CD4-positive, alpha-beta T cell (primary cell): ENCODE measurements around the gene SLC37A1. TPM values are rescaled to one million over a fixed set of nuclear protein-coding genes. Genes with fewer than 3 reads are reported as not detected.

ENCODE experiments used
- ATAC-seq: fragments of 200-7000 bp; cut with Tn5 transposase; one replicate; pipeline ENCODE4 v1.10.0; 2022; ENCODE audit warnings: mild to moderate bottlenecking; ENCODE audit not compliant: poor library complexity
- CTCF ChIA-PET: fragments of 350-600 bp; sonication (Branson Sonifier 250); formaldehyde crosslinking; loops from one replicate; lab custom pipeline; 2021; ENCODE audit warnings: antibody characterized with exemption, inconsistent platforms; lab: Charles Lee
- POLR2A ChIA-PET: fragments of 350-600 bp; sonication (Branson Sonifier 250); formaldehyde crosslinking; loops from one replicate; lab custom pipeline; 2021; ENCODE audit warnings: antibody characterized with exemption, inconsistent platforms; lab: Charles Lee
- DNase-seq, 14 experiments: peaks; one replicate each; pipeline ENCODE4 v3.0.0-alpha.2; 2013 to 2020; ENCODE audit warnings: mixed read lengths in 2 of 14
- H3K27ac ChIP-seq, 2 donors: one replicate each; pipeline versions ENCODE4 v1.5.1 to v1.7.0; 2013; ENCODE audit warnings: low read length in 2 of 2, low read depth in 1 of 2, mild to moderate bottlenecking in 1 of 2
- H3K27me3 ChIP-seq, 2 experiments: 1 replicate in 1 of 2; 2 replicates in 1 of 2; pipeline versions ENCODE4 v1.6.1 to v1.7.0; 2013; ENCODE audit warnings: low read length in 2 of 2, control low read depth in 1 of 2, mild to moderate bottlenecking in 1 of 2, moderate library complexity in 1 of 2; ENCODE audit not compliant: insufficient read depth in 2 of 2, control insufficient read depth in 1 of 2
- H3K36me3 ChIP-seq: one replicate; pipeline ENCODE4 v1.6.1; 2013; ENCODE audit warnings: low read length, control low read depth; ENCODE audit not compliant: insufficient read depth
- H3K4me1 ChIP-seq: one replicate; pipeline ENCODE4 v1.6.1; 2013; ENCODE audit warnings: low read length, control low read depth; ENCODE audit not compliant: insufficient read depth
- H3K4me3 ChIP-seq: one replicate; pipeline ENCODE4 v1.5.1; 2013; ENCODE audit warnings: mild to moderate bottlenecking, low read length, moderate library complexity
- H3K9me3 ChIP-seq, 2 experiments: 1 replicate in 1 of 2; 2 replicates in 1 of 2; pipeline versions ENCODE4 v1.6.1 to v1.7.0; 2013; ENCODE audit warnings: low read length in 2 of 2, mild to moderate bottlenecking in 2 of 2, control low read depth in 1 of 2, moderate library complexity in 1 of 2; ENCODE audit not compliant: control insufficient read depth in 1 of 2, insufficient read depth in 1 of 2
- H3K27ac Mint-ChIP-seq: one replicate; pipeline ENCODE4 v1.8.0; 2020; ENCODE audit warnings: mixed read lengths
- H3K27me3 Mint-ChIP-seq: one replicate; pipeline ENCODE4 v1.8.0; 2021; ENCODE audit warnings: mixed read lengths
- H3K36me3 Mint-ChIP-seq: one replicate; pipeline ENCODE4 v1.8.0; 2021; ENCODE audit warnings: low read depth, mixed read lengths
- H3K4me1 Mint-ChIP-seq: one replicate; pipeline ENCODE4 v1.8.0; 2021; ENCODE audit warnings: low read depth, mixed read lengths
- H3K4me3 Mint-ChIP-seq: one replicate; pipeline ENCODE4 v1.8.0; 2020; ENCODE audit warnings: mild to moderate bottlenecking, mixed read lengths
- H3K9me3 Mint-ChIP-seq: one replicate; pipeline ENCODE4 v1.8.0; 2020; ENCODE audit warnings: mixed read lengths
- CTCF ChIP-seq: fragments of 200-600 bp; IDR thresholded peaks from one replicate; pipeline ENCODE4 v1.8.0; 2022; ENCODE audit warnings: antibody characterized with exemption, mild to moderate bottlenecking
- intact Hi-C, 2 experiments: fragments of 100-400 bp; cut with DNase I in 1 of 2; cut with micrococcal nuclease in 1 of 2; formaldehyde crosslinking; loops; one replicate each; pipeline versions ENCODE4 v1.15.1 to v1.9.0; 2023 to 2025; cut with DNase I, micrococcal nuclease
- total RNA-seq, 174 experiments: library from RNA in 2 of 174; stranded (reverse) in 2 of 174; gene quantifications; one replicate each; pipeline ENCODE4 v1.2.3 and lab custom pipeline; 2021 to 2026

SLC37A1 gene
- total RNA-seq, 2 experiments from 2014 or later = 16.4 to 16.7 TPM

DNA sequence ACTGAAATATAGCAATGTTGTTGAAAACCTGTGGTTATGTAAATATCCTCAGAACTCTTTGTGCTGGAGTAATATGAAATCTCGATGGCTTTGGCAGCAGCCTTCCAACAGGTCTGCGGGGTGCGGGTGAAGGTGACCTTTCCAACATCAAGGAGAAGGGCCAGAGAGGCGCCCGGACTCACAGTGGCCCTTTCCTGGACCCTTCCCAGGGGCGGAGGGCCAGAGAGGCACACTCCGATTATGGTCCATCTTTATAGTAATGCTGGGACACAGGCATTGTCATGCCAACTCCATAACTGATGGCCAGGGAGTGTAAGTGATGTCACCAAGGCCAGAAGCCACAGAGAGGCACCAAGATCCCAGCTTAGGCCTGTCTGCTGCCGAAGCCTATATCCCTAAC is 18.1 kb downstream of the SLC37A1 start:
- no peak overlapping the region for H3K4me3 ChIP-seq
- no peaks in the 10 kb centered on the region for H3K27me3 ChIP-seq
- Mint-ChIP-seq H3K27ac (no peak overlapping the region), H3K27me3 (no peaks in the 10 kb centered on the region), H3K36me3 (peaks cover 41% of the 10 kb centered on the region), H3K4me3 (no peak overlapping the region), H3K4me1 (peaks cover 43% of the 10 kb centered on the region), H3K9me3 (no peaks in the 10 kb centered on the region)
- H3K9me3 ChIP-seq = no peaks in the 10 kb centered on the region
- H3K4me1 ChIP-seq = peaks cover 40% of the 10 kb centered on the region
- ATAC-seq (no peak), DNase-seq (no peak)
- no peak overlapping the region for H3K27ac ChIP-seq
- CTCF ChIA-PET = no interaction called here
- POLR2A ChIA-PET = no interaction called here
- peaks cover 33% of the 10 kb centered on the region for H3K36me3 ChIP-seq
- TF ChIP-seq CTCF = no peak
- intact Hi-C loops = loop anchor here in 1 of 2 experiments (1.0 kb wide), 1 partner anchor 14 kb away; no protein-coding TSS in a partner anchor

DNA sequence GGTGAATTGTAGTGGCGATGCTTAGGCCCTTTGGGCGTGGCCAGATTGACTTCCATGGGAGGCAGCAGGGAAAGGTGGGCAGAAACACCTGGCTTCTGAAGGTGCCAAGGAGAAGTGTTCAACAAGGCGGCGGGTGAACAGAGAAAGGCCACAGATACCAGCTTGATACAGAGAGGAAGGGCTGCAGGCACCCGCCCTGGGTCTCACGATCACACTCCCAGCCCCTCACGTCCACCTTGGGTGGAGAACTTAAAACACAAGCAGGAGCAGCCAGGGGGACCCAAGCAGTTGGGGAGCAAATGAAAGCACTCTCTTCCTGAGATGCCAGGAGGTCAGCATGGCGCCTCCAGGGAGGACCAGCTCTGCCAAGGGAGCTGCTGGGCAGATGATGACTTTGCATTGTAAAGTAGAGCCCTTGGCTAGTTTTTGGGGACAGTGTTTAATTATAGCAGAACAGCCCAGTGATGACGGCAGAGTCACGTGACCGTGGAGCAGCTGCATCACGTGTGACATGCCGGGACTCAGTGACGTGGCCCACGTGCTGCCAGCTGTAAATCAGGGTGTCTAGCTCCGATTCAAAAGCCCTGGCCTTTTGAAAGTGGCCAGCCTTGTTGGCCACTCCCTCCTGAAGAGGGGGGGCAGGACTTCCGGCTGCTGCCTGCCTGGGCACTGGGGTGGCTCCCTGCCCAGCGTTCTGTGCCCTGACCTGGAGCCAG is 19.0 kb downstream of the SLC37A1 start:
- no peak overlapping the region for H3K4me3 ChIP-seq
- ChIA-PET CTCF (no interaction called here), POLR2A (no interaction called here)
- no peaks in the 10 kb centered on the region for H3K9me3 ChIP-seq
- no peak overlapping the region for H3K27ac ChIP-seq
- Mint-ChIP-seq H3K27me3 (no peaks in the 10 kb centered on the region), H3K27ac (no peak overlapping the region), H3K4me3 (no peak overlapping the region), H3K9me3 (no peaks in the 10 kb centered on the region), H3K36me3 (peaks cover 47% of the 10 kb centered on the region), H3K4me1 (peaks cover 35% of the 10 kb centered on the region)
- no peaks in the 10 kb centered on the region for H3K27me3 ChIP-seq
- peak in 2 of 14 experiments; percentile 48 to 69 for DNase-seq
- H3K4me1 ChIP-seq = peaks cover 31% of the 10 kb centered on the region
- ATAC-seq = no peak
- no peak for TF ChIP-seq CTCF
- H3K36me3 ChIP-seq = peaks cover 34% of the 10 kb centered on the region
- intact Hi-C loops = loop anchor here in 1 of 2 experiments (1.0 kb wide), 1 partner anchor 13 kb away; no protein-coding TSS in a partner anchor

DNA sequence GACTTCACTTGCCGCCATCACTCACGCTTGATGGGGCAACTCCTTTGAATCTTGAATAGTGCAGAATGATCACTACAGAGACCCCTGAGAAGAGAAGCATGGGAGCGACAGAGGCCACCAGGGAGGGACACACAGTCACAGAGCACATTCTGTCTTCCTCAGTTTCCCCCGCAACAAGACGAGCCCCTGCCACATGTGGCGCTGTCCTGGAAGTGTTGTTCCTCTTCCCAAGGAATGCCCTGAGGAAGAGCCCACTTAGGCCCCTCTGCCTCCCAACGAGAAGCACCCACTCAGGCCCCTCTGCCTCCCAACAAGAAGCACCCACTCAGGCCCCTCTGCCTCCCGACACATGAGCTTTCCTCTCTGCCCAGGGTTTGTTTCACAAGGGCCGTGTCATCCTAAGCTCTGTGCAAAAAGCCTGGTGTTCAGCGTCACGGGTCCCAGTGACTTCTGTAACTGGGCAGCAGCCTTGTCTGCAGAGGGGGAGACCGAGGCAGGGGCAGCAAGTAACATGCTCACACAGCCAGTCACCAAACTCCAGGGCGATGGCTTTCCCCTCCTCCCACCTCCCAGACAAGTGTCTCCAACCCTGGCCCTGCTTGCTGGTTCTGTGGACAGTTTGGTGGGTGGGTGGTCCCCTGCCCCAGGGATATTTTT is 19.8 kb downstream of the SLC37A1 start:
- intact Hi-C loops = no loop called here
- Histone ChIP-seq H3K36me3 (peaks cover 37% of the 10 kb centered on the region), H3K4me3 (no peak overlapping the region), H3K27me3 (no peaks in the 10 kb centered on the region), H3K27ac (no peak overlapping the region), H3K9me3 (no peaks in the 10 kb centered on the region), H3K4me1 (peaks cover 25% of the 10 kb centered on the region)
- H3K4me1 Mint-ChIP-seq = peaks cover 27% of the 10 kb centered on the region
- CTCF ChIA-PET = no interaction called here
- H3K27ac Mint-ChIP-seq = no peak overlapping the region
- no peaks in the 10 kb centered on the region for H3K27me3 Mint-ChIP-seq
- TF ChIP-seq CTCF = no peak
- DNase-seq (no peak), ATAC-seq (no peak)
- H3K9me3 Mint-ChIP-seq = no peaks in the 10 kb centered on the region
- H3K4me3 Mint-ChIP-seq = no peak overlapping the region
- POLR2A ChIA-PET = interaction anchor here (0.8 kb wide), 1 partner anchor 19 kb away, joined by 3 read pairs; no protein-coding TSS in a partner anchor
- peaks cover 50% of the 10 kb centered on the region for H3K36me3 Mint-ChIP-seq
